ENCODE results near the gene FXYD2.

The FXYD2 gene

DNA sequence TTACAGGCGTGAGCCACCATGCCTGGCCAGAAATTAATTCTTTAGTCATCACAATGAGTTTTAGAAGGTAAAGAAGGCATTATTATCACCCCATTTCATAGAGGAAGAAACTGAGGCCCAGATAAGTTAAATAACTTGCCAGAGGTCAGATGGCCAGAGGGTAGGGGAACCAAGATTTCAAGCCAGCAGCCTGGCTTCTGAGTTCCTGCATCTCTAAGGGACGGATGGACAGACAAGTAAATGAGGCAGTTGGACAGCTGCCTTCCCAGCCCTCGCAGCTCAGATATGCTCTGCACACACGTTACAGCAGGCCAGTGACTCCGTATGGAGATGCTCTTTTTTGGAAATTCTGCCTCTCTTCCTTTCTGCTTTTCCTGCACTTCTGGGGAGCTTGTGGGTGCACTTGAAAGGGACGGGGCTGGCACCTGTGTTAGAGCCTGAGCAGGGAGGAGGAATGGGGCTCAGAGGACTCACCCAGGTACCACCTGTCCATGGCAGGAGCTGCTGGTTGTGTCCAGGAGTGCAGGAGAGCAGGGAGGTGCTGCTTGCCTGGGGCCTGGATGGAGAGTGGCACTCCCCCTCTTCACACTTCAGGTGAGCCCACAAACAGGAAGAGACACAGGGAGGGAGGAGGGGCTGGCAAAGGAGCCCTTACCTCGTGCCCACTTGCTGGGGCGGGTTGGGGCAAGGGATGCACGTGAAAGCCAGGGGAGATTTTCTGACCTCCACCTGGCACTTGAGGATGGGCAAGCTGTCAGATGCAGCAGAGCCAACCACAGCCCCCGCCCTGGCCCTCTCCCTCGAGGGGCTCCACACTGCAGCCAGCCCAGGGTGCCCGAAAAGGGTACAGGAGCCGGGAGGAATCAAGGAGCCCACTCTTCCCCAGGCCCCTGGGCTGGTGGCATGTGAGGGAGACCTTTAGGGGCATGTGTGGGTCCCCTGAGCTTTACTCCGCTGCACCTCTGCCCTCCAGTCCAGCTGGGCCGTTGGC lies 3.3 kb upstream of the FXYD2 start:
- intact Hi-C loops (cut with DNase I), result no loop called here
- peak in 17 of 42 donors; percentile 0 to 32 (median 7) for DNase-seq

DNA sequence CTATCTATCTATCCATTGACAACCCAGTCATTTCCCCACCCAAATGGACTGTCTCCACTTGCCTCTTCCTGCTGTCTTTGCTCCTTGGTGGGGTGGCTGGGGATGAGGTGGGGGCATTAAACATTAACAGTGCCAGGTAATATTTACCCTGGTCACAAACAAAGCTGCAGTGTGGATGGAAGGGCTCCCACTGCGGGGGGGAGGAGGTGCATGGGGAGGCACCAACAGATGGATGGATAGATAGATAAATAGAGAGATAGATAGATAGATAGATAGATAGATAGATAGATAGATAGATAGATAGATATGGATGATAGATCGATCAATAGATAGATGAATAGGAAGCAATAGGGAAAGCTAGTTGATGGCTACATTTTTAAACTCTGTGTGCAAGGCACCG lies 2.3 kb upstream of the FXYD2 start:
- peak in 4 of 42 donors; percentile 4 to 15 (median 6) for DNase-seq
- intact Hi-C loops (cut with DNase I), result no loop called here

DNA sequence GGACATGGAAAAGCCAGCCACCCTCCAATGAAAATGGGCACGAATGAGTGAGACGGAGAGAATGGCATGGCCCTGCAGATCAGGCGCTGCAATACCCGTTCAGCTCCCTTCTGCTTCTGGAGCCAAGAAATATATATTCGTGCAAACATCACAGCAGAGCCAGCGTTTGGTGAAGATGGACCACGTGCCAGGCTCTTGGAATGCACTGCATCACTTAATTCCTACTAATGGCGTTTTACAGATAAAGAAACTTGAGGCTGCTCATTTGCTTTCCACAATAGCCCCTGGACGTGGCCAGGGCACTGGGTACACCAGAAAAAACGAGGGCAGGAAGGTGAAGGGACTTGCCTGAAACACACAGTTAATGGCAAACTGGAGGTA lies 1.6 kb upstream of the FXYD2 start:
- intact Hi-C loops (cut with DNase I), result no loop called here
- DNase-seq, result peak in 9 of 42 donors; percentile 1 to 26 (median 8)

DNA sequence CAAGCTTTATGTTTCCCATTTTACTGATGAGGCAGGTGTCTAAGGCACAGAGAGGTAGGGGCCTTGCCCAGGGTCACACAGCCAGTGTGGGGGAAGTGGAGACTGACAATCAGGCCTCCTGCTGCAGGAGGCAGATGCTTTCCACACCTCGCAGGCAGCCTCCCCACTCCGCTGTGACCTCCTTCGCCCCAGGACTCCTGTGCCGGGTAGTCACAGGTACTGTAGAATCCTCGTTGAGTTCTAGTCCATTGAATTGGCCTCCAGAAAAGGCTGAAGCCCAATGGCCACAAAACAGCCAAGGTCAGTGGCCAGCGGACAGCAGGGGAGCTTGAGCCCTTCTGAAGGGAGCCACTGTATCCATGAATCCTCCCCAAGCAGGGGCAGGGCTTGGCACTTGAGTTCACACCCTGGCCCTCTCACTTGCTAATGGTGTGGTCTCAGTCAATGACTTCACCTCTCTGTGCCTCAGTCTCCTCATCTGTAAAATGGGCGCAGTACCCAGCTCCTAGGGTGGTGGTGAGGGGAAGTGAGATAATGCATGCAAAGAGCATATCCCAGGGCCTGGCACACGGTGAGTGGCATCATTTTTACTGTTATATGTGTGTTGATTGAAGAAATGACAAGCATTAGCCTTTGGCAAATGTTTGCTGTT lies 1.1 kb upstream of the FXYD2 start:
- intact Hi-C loops (cut with DNase I), result no loop called here
- DNase-seq, result peak in 9 of 42 donors; percentile 1 to 32 (median 9)

DNA sequence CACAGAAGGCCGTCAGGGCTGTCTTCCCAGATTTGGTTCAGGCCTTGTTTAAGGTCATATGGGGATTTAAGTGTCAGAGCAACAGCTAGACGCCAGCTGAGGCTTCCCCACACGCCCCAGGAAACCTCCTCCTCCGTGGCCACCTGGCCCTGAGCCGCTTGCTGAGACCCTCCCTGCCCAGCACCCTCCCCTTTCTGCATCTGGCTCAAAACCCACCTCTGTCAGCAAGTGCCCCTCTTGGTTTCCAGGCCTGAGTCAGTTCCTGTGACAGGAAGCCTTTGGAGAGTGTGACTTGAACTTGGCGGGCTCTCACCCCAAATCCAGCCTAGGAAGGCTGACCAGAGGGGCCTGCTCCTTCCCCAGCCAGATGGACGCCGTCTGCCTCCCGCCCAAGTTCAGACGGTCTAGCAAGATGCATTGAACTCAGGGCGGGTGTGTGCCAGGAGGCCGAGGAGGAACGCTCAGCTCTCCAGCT lies 561 bp downstream of the FXYD2 start:
- DNase-seq, result peak in 9 of 42 donors; percentile 2 to 36 (median 26)
- intact Hi-C loops (cut with DNase I), result no loop called here

DNA sequence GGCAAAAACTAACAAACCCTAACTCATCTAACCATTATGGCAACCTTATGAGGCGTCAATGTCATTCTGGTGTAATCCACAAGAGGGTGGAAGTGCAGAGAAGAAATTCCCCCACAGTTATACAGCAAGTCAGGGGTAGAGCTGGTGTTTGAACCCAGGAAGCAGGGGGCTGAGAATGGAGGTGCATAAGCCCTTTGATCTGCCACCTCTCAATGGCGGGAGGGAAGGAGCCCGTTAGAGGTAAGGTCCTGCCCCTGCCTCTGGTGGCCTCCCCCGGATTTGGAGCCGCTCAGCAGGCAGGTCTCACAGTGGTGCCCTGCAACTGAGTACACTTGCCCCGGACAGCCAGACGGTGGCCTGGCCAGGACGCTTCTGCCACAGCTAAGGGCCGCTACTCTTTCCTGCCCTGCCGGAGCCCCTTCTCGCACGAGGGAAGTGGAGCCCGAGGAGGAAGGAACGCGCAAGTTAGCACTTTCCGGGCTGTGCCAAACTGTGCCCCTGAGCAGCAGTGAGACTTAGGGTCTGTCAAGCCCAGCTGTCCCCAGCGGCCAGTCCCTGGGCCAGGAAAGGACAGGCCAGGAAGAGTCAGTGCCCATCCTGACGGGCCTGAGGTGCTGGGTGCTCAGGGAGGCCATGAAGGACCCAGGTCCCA lies 1.1 kb downstream of the FXYD2 start:
- intact Hi-C loops (cut with DNase I), result no loop called here
- DNase-seq, result peak in 9 of 42 donors; percentile 3 to 35 (median 30)

DNA sequence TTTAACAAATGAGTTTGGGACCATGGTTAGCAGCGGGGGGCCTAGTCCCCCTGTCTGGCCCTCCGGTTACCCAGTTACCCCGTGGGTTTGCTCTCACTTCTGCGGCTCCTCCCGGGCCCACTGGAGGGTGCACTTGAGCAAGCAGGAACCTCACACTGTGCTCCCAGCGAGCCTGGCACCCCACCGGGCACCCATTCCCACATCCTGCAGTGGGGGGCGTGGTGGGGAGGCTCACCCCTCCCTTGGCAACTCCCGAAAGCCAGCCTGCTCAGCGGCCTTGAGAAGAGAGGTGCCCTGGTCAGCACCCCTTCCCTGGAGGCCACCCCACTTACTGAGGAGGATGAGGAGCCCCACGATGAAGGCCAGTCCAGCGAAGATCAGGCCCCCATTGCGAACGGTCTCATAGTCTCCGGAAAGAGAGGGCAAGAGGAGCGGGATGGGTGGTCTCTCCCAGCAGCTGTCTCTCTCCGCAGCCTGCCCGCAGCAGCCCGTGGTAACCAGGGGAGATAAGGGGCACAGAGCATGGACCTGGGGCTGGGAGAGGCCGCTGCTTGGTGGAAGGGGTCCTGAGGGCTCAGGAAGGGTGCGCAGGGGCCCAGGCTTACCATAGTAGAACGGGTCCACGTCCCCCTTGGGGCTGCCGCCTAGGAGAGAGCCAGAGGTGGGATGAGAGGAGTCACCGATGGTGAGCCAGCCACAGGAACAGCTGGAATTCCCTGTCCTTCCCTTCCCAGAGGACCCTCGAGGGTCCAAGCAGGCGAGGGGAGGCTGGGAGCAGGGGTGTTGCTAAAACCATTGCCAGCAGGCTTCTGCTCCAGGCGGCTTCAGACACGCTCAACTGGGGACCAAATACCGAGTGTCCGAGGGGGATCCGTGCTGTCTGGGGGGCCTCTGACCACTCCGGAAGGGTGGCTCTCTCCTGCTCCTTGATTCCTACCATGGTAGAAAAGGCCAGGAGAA lies 2.2 kb downstream of the FXYD2 start:
- peak in 40 of 42 donors; percentile 37 to 79 (median 62) for DNase-seq
- intact Hi-C loops (cut with DNase I), result no loop called here

DNA sequence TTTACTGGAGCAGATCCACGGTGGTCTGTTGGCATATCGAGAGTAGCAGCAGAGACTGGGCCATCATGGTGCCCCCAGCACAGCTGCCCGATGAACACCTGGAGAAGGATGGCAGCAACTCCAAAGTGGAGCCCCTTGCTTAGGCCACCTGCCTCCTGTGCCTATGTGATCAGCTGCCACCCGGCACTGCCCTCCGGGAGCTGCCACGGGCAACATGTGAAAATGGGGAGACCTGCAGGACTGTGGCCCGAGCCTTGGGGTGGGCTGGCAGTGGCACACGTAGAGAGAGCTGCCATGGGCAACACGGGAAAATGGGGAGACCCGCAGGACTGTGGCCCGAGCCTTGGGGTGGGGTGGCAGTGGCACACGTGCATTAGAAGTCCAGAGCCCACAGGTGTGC lies 3.1 kb downstream of the FXYD2 start:
- intact Hi-C loops (cut with DNase I), result no loop called here
- peak in 1 of 42 donors; percentile 3 for DNase-seq

DNA sequence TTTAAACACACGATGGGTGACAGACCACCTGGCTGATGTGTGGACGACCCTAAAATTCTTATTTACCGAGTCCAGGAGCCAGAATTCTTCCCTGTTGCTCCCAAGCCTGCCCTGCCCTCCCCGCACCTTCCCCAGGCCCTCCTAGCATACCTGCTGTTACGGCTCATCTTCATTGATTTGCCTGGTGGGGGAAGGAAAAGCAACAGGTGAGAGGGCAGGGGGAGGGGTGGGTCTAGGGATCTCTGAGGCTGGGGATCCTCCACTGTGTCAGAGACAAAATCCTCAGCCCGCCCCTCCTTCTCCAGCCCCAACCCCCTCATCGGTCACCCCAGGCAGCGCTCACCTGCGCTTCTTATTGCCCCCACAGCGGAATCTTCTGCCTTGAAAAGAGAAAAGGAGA lies 4.0 kb downstream of the FXYD2 start:
- DNase-seq, result no peak
- intact Hi-C loops (cut with DNase I), result no loop called here

DNA sequence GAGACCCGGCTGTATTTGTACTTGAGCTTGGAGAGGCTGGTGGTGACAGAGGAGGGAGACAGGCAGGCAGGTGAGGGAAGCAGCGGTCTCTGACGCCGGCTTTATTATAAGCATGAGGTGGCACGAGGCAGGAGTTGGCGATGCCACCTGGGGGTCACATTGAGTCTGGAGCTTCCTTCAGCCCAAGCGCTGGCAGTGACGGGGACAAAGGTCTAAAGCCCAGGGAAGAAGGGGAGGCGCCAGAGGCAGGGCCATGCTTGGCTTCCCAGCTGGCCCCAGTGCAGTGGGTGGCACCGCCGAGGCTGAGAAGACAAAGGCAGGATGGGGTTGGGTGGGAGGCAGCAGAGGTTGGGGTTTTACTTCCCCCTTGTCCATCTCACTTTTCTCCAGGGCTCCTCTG lies 4.5 kb downstream of the FXYD2 start:
- peak in 1 of 42 donors; percentile 4 for DNase-seq
- intact Hi-C loops (cut with DNase I), result no loop called here

DNA sequence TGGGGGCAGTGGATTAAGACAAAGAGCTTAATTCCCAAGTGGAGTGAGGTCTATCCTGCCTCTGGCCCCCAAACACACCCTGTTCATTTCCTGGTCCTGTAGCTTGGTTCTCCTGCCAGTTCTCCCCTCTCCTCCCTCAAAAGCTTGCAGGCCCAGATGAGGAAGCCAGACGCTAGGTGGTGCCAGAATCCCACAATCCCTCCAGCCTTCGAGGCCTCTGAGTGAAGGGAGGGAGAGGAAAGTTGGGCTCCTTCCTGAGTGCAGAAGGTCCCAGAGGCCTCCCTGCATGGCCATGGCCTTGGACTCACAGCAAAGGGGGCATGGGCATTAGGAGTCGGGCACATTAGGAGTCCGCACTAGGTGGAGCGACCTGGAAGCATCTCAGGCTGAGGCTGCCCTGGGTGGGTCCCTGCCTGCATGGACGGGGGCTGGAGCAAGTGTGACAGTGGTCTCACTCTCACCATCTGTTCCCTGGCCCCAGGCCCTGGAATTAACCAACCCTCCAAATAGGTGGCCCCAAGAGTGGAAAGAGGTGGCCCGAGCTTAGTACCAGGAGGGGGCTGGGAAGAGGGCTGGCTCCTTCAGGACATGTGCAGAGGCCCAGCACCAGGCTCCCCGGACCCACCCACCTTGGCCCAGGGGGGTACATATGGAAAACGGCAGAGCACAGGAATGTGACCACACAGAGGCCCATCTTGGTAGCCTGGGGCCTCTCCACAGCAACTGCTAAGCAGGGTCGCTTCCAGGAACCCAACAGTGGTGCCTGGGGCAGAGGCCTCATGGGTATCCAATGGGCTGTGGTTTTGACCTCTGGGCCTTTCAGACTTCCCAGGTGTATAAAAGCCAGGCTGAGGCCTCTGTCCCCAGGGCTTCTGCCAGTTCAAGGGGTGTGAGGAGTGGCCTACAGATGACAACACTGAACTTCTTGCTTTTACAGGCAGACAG lies 5.2 kb downstream of the FXYD2 start:
- peak in 40 of 42 donors; percentile 38 to 83 (median 68) for DNase-seq
- intact Hi-C loops (cut with DNase I), result loop anchor here (5.0 kb wide), 2 partner anchors 377 to 392 kb away; no protein-coding TSS in a partner anchor

DNA sequence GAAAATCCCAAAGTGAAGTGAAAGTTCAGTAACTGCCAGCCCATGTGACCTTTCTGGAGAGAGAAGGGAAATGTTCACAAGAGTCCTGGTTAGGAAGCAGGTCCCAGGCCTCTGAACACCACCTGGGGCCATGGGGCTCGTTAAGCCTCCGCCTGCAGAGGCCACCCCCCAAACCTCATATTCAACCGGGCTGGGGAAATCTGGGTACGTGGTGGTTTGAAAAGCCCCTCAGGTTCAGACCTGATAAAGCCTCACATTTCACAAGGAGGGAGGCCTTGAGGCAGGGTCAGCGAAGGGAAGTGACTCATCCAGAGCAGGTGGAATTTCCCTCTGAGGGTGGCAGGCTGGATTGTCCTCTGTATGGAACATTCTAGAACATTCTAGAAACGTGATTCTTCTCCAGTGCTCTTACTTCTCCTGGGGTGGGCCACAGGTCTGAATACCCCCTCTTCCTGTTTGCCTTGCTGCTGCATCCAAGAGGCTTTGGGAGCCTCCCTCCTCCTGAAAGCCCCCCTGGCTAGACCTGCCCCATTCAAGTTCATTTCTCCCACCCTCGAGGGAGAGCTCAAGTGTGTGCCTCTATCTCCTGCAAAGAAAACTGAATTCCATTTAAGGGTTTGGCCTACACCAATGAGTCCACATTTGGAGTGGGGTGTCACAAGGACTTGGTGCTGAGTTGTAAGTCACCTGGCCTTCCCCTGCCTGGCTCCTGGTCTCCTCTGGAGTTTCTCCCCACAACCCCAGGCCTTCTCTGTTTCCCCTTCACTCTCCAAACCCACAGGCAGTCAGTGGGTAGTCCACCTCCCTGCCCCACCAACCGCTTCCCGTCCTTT lies 6.3 kb downstream of the FXYD2 start:
- intact Hi-C loops (cut with DNase I), result loop anchor here (5.0 kb wide), 2 partner anchors 376 to 391 kb away; no protein-coding TSS in a partner anchor
- no peak for DNase-seq

DNA sequence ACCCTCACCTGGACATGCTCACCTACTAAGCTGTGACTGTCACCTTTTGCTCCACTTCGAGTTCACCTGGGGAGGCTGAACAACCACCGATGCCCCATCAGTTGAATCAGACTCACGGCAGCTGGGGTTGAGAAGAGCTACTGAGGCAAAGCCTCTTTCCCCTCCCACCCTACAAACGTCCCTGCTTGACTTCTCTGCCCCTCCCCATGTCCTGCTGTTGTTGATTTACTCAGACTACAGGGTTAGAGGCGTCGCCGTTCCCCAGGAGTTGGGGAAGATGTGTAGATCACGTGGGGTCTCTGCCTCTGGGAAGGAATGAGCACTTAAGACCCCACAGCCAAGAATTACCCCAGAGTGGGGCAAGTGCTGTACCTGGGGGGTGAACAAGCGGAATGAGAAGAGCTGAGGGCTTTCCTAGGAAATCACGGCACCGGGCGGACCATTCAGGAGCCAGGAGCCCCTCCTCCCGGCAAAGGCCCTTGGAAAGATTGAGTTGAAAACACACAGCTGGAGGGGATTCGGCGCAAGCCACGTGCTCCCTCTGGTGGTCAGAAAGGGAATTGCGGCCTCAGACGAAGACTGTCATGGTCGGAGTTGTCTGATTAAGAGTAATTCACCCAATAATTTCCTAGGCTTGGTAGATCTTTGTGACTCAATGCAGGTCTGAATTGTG lies 7.0 kb downstream of the FXYD2 start:
- DNase-seq, result peak; percentile 53 to 97 (median 92)
- intact Hi-C loops (cut with DNase I), result loop anchor here (5.0 kb wide), 2 partner anchors 375 to 390 kb away; no protein-coding TSS in a partner anchor

DNA sequence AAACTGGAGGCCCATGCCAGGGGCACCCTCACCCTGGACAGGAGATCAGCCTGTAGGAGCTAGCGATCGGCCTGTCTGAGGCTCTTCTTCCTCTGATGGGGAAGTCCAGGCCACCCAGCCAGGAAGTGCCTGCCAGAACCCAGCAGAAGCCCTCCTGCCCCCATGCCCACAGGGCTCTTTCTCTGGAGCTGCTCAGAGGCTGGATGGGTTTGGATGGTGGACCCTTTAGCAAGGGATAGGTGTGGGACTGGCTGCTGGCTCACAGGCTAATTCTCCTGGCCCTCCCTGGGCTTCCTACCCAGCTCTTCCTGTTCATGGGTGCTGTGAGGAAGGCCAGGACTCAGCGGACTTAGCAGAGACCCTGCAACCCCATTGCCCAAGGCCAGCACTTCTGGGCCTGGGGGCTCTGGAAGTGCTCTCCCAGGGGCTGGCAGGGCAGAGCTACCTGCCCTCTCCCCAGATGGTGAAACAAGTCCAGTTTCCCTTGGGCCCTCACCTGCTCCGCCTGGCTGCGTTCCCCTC lies 7.6 kb downstream of the FXYD2 start:
- intact Hi-C loops (cut with DNase I), result loop anchor here (5.0 kb wide), 2 partner anchors 375 to 390 kb away; no protein-coding TSS in a partner anchor

DNA sequence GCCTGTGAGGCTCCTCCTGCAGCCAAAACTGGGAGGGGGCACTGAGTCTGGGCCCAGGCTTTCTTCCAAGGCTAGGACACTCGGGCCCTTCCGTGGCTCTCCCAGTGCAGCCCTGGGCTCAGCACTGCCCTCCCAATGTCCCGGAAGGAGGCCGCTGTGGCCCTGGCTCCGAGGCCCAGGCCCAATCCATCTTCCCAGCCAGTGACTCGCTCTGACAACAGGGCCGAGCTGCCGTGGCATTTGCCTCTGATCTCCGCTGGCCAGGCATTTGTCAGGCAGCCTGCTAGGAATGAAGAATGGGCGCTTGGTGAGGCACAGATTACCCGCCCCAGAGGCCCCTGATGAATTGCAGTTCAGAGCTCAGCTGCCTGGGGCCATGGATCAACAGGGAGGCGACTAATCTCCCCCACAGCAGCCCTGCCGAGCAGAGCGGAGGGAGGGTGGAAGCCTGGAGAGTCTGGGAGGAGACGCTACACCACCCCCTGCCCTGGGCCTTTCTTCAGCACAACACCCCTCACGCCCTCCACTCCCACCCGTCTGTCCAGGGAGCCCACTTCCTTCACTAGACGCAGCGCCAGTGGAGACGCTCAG lies 8.3 kb downstream of the FXYD2 start:
- intact Hi-C loops (cut with DNase I), result loop anchor here (5.0 kb wide), 2 partner anchors 374 to 389 kb away; no protein-coding TSS in a partner anchor

More for the DNA sequence above, 7.6 kb downstream of the FXYD2 start:
- peak in 2 of 42 donors; percentile 31 to 54 for DNase-seq

More for the DNA sequence above, 8.3 kb downstream of the FXYD2 start:
- DNase-seq, result peak in 2 of 42 donors; percentile 8 to 15
